Measurements from ENCODE around the gene GARRE1.

GARRE1 gene

GRCh38 chr19:34261334-34262109 lies 7.2 kb downstream of the GARRE1 start:
- FAIRE-seq = no peak
- TF ChIP-seq CTCF (IDR thresholded peaks at IDR 0.05; ENCODE audit: insufficient read depth, missing control alignments) = no peak

GRCh38 chr19:34263745-34264237 lies 9.4 kb downstream of the GARRE1 start:
- no peak for FAIRE-seq

More at GRCh38 chr19:34261334-34262109, 7.2 kb downstream of the GARRE1 start:
- DNase-seq (ENCODE audit: insufficient read length, low spot score) = peak; percentile 57

GRCh38 chr19:34265221-34265650 lies 10.9 kb downstream of the GARRE1 start:
- FAIRE-seq (no peak), DNase-seq (ENCODE audit: insufficient read length, low spot score) (no peak)
- TF ChIP-seq CTCF (IDR thresholded peaks at IDR 0.05; ENCODE audit: insufficient read depth, missing control alignments) = no peak

More at GRCh38 chr19:34263745-34264237, 9.4 kb downstream of the GARRE1 start:
- no peak for TF ChIP-seq CTCF (IDR thresholded peaks at IDR 0.05; ENCODE audit: insufficient read depth, missing control alignments)
- DNase-seq (ENCODE audit: insufficient read length, low spot score) = no peak

GRCh38 chr19:34269081-34269480 lies 14.7 kb downstream of the GARRE1 start:
- FAIRE-seq (no peak), DNase-seq (ENCODE audit: insufficient read length, low spot score) (no peak)
- no peak for TF ChIP-seq CTCF (IDR thresholded peaks at IDR 0.05; ENCODE audit: insufficient read depth, missing control alignments)

- no peak for FAIRE-seq
- TF ChIP-seq CTCF (IDR thresholded peaks at IDR 0.05; ENCODE audit: insufficient read depth, missing control alignments) = no peak
- no peak for DNase-seq (ENCODE audit: insufficient read length, low spot score)
Measured at GRCh38 chr19:34269489-34269888, 15.1 kb downstream of the GARRE1 start.

GRCh38 chr19:34269968-34270621 lies 15.7 kb downstream of the GARRE1 start:
- no peak for TF ChIP-seq CTCF (IDR thresholded peaks at IDR 0.05; ENCODE audit: insufficient read depth, missing control alignments)
- FAIRE-seq (no peak), DNase-seq (ENCODE audit: insufficient read length, low spot score) (no peak)

GRCh38 chr19:34273121-34273520 lies 18.8 kb downstream of the GARRE1 start:
- DNase-seq (ENCODE audit: insufficient read length, low spot score) (no peak), FAIRE-seq (no peak)
- TF ChIP-seq CTCF (IDR thresholded peaks at IDR 0.05; ENCODE audit: insufficient read depth, missing control alignments) = no peak
